ENCODE results near the gene SAMD11.
"Not testable (repeated sequence)": the region's sequence is repeated elsewhere in the genome, so short reads cannot be mapped to it uniquely, and the experiment has no call there.

SAMD11 gene

GRCh38 chr1:923131-923990, at the start of gene SAMD11:
Gene SAMD11 (plus strand): TSS chr1:923923. CDS start chr1:924432, 509 bp downstream.
- peak; percentile 72 for DNase-seq

GRCh38 chr1:876428-877208, 47.1 kb upstream of the SAMD11 start:
- not testable (repeated sequence) for DNase-seq

GRCh38 chr1:877209-877986, 46.3 kb upstream of the SAMD11 start:
- DNase-seq: peak; percentile 41

GRCh38 chr1:880511-880910, 43.2 kb upstream of the SAMD11 start:
- DNase-seq: not testable (repeated sequence)

- not testable (repeated sequence) for DNase-seq
Measured at GRCh38 chr1:880915-881314, 42.8 kb upstream of the SAMD11 start.

GRCh38 chr1:886311-886710, 37.4 kb upstream of the SAMD11 start:
- no peak for DNase-seq

- DNase-seq: no peak
Measured at GRCh38 chr1:886760-887159, 37.0 kb upstream of the SAMD11 start.

- DNase-seq: no peak
Measured at GRCh38 chr1:888297-888696, 35.4 kb upstream of the SAMD11 start.

- not testable (repeated sequence) for DNase-seq
Measured at GRCh38 chr1:889774-890173, 33.9 kb upstream of the SAMD11 start.

GRCh38 chr1:890234-890633, 33.5 kb upstream of the SAMD11 start:
- not testable (repeated sequence) for DNase-seq

GRCh38 chr1:890661-891060, 33.1 kb upstream of the SAMD11 start:
- no peak for DNase-seq

- no peak for DNase-seq
Measured at GRCh38 chr1:897226-897625, 26.5 kb upstream of the SAMD11 start.

- DNase-seq: not testable (repeated sequence)
Measured at GRCh38 chr1:897951-898350, 25.8 kb upstream of the SAMD11 start.

GRCh38 chr1:899636-900317, 23.9 kb upstream of the SAMD11 start:
- no peak for DNase-seq

- DNase-seq: no peak
Measured at GRCh38 chr1:901108-901859, 22.4 kb upstream of the SAMD11 start.

GRCh38 chr1:902802-903201, 20.9 kb upstream of the SAMD11 start:
- DNase-seq: no peak

- no peak for DNase-seq
Measured at GRCh38 chr1:903305-903704, 20.4 kb upstream of the SAMD11 start.

GRCh38 chr1:903721-904271, 19.9 kb upstream of the SAMD11 start:
- DNase-seq: no peak

GRCh38 chr1:904310-904950, 19.3 kb upstream of the SAMD11 start:
- DNase-seq: no peak

- no peak for DNase-seq
Measured at GRCh38 chr1:905071-905749, 18.5 kb upstream of the SAMD11 start.
